ENCODE measurements around the gene FADS3. TPM values are rescaled to one million over a fixed set of nuclear protein-coding genes. Genes with fewer than 3 reads are reported as not detected.
A peak's percentile ranks its signal among the peaks of the same experiment; 100 is the strongest.

FADS3 gene
- total RNA-seq, 2 donors from 2014 or later: 24.8 to 28.4 TPM

DNA sequence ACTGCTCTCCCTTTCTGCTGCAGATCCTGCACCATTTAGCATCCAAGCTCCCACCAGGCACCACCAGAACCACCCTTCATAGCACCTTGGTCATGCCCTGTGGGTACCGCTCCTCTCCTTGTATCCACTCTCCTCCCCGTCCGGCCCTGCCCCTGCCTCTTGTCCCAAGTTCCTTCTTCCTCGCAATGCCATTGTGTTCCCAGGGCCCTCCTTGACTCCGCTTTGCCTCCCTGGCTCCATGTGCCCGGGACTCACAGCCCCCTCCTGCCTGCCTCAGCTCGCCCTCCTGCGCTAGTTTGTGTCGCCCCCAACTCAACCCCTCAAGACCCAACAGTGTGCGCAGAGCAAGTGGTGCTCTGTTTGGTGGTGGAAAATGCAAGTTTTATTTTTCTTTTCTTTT, 52.4 kb downstream of the FADS3 start:
- Histone ChIP-seq H3K9me3 (ENCODE audit: control insufficient read depth, low read length) (no peaks in the 10 kb centered on the region), H3K27ac (ENCODE audit: low read depth, low read length) (no peak overlapping the region), H3K27me3 (ENCODE audit: control insufficient read depth, insufficient read depth, low read length, poor library complexity, severe bottlenecking) (no peaks in the 10 kb centered on the region), H3K9ac (ENCODE audit: extremely low read depth, low read length, poor library complexity, severe bottlenecking) (no peak overlapping the region), H3K4me1 (ENCODE audit: control insufficient read depth, insufficient read depth, low read length) (no peaks in the 10 kb centered on the region), H3K36me3 (ENCODE audit: control insufficient read depth, insufficient read depth, low read length) (peaks cover 76% of the 10 kb centered on the region), H3K4me3 (ENCODE audit: low read length) (no peak overlapping the region)
- DNase-seq: no peak
- no peaks in the 10 kb centered on the region for H3K27me3 Mint-ChIP-seq (ENCODE audit: insufficient read depth)
- H3K4me1 Mint-ChIP-seq: peaks cover 9% of the 10 kb centered on the region
- H3K4me3 Mint-ChIP-seq: no peak overlapping the region
- peaks cover 69% of the 10 kb centered on the region for H3K36me3 Mint-ChIP-seq (ENCODE audit: low read depth)
- H3K9me3 Mint-ChIP-seq: no peaks in the 10 kb centered on the region
- TF ChIP-seq, protein P1, sequence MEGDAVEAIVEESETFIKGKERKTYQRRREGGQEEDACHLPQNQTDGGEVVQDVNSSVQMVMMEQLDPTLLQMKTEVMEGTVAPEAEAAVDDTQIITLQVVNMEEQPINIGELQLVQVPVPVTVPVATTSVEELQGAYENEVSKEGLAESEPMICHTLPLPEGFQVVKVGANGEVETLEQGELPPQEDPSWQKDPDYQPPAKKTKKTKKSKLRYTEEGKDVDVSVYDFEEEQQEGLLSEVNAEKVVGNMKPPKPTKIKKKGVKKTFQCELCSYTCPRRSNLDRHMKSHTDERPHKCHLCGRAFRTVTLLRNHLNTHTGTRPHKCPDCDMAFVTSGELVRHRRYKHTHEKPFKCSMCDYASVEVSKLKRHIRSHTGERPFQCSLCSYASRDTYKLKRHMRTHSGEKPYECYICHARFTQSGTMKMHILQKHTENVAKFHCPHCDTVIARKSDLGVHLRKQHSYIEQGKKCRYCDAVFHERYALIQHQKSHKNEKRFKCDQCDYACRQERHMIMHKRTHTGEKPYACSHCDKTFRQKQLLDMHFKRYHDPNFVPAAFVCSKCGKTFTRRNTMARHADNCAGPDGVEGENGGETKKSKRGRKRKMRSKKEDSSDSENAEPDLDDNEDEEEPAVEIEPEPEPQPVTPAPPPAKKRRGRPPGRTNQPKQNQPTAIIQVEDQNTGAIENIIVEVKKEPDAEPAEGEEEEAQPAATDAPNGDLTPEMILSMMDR (conservative IDR thresholded peaks at IDR 0.05): no peak
- no peak overlapping the region for H3K27ac Mint-ChIP-seq
- WGBS, 2 experiments (ENCODE audit: insufficient coverage in 1 of 2, insufficient read length in 1 of 2): 87 to 90% methylated on average over 3 to 9 of the region's 10 CpGs

DNA sequence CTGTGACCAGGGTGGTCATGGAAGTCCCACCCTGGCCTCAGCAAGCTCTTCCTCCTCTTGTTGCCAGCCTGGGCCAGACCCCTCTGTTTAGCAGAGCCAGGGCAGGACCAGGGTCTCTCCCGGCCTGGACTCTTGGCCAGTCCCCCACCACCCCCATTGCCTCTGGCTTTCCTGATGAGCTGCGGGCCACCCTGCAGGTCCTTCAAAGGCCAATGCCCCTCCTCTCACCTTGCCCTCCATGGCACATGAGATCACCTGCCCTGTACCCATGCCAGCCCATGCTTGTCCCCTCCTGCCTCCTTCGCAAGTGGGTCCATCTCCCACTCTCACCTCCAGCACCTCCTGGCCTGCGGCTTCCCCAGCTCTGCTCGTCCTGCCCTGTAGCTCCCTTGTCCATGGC, 52.8 kb downstream of the FADS3 start:
- no peak overlapping the region for H3K9ac ChIP-seq (ENCODE audit: extremely low read depth, low read length, poor library complexity, severe bottlenecking)
- H3K27me3 ChIP-seq (ENCODE audit: control insufficient read depth, insufficient read depth, low read length, poor library complexity, severe bottlenecking): no peaks in the 10 kb centered on the region
- peaks cover 13% of the 10 kb centered on the region for H3K4me1 Mint-ChIP-seq
- H3K4me1 ChIP-seq (ENCODE audit: control insufficient read depth, insufficient read depth, low read length): no peaks in the 10 kb centered on the region
- H3K36me3 Mint-ChIP-seq (ENCODE audit: low read depth): peaks cover 73% of the 10 kb centered on the region
- no peaks in the 10 kb centered on the region for H3K9me3 ChIP-seq (ENCODE audit: control insufficient read depth, low read length)
- H3K27ac ChIP-seq (ENCODE audit: low read depth, low read length): no peak overlapping the region
- no peak for DNase-seq
- H3K27me3 Mint-ChIP-seq (ENCODE audit: insufficient read depth): no peaks in the 10 kb centered on the region
- TF ChIP-seq, protein P1 (conservative IDR thresholded peaks at IDR 0.05): no peak
- H3K36me3 ChIP-seq (ENCODE audit: control insufficient read depth, insufficient read depth, low read length): peaks cover 72% of the 10 kb centered on the region
- 96 to 97% methylated on average over 3 to 5 of the region's 5 CpGs for WGBS, 2 experiments (ENCODE audit: insufficient coverage in 1 of 2, insufficient read length in 1 of 2)
- no peak overlapping the region for H3K4me3 ChIP-seq (ENCODE audit: low read length)
- no peaks in the 10 kb centered on the region for H3K9me3 Mint-ChIP-seq
- no peak overlapping the region for H3K4me3 Mint-ChIP-seq
- H3K27ac Mint-ChIP-seq: no peak overlapping the region

DNA sequence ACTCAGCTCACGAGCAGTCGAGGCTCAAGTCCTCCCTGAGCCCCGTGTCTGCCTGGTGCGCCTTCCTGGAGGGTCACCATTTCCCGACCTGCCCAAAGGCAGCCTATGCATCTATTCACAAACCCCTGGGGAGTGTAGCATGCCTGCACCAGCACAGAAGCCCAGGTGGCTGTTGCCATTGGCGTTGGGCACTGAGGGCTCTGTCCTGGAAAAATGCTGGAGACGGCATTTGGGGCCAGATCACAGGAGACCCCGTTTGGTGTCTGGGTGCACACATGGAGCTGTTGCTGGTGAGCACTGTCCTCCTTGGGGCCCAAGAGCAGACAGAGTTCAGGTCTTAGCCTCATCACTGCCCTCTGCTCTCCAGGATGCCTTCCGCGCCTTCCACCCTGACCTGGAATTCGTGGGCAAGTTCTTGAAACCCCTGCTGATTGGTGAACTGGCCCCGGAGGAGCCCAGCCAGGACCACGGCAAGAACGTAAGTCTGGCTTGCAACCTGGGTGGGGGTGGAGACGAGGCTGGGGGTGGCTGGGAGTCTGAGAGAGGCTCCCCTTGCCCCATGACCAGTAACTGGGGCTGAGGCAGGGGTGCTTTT, 53.8 kb downstream of the FADS3 start:
- peaks cover 23% of the 10 kb centered on the region for H3K4me1 Mint-ChIP-seq
- H3K27me3 Mint-ChIP-seq (ENCODE audit: insufficient read depth): no peaks in the 10 kb centered on the region
- H3K36me3 Mint-ChIP-seq (ENCODE audit: low read depth): peaks cover 73% of the 10 kb centered on the region
- Histone ChIP-seq H3K27me3 (ENCODE audit: control insufficient read depth, insufficient read depth, low read length, poor library complexity, severe bottlenecking) (no peaks in the 10 kb centered on the region), H3K36me3 (ENCODE audit: control insufficient read depth, insufficient read depth, low read length) (peaks cover 70% of the 10 kb centered on the region), H3K4me1 (ENCODE audit: control insufficient read depth, insufficient read depth, low read length) (no peaks in the 10 kb centered on the region), H3K4me3 (ENCODE audit: low read length) (no peak overlapping the region), H3K9me3 (ENCODE audit: control insufficient read depth, low read length) (no peaks in the 10 kb centered on the region), H3K27ac (ENCODE audit: low read depth, low read length) (peak overlapping the region; percentile 44), H3K9ac (ENCODE audit: extremely low read depth, low read length, poor library complexity, severe bottlenecking) (no peak overlapping the region)
- H3K27ac Mint-ChIP-seq: peak overlapping the region; percentile 21
- no peak overlapping the region for H3K4me3 Mint-ChIP-seq
- peak; percentile 47 for DNase-seq
- TF ChIP-seq, protein P1 (conservative IDR thresholded peaks at IDR 0.05): no peak
- H3K9me3 Mint-ChIP-seq: no peaks in the 10 kb centered on the region
- 94 to 96% methylated on average over 11 to 15 of the region's 15 CpGs for WGBS, 2 experiments (ENCODE audit: insufficient coverage in 1 of 2, insufficient read length in 1 of 2)
